ENCODE data around the gene TEAD1. TPM values are rescaled to one million over a fixed set of nuclear protein-coding genes. Genes with fewer than 3 reads are reported as not detected.

The TEAD1 gene
- polyA plus RNA-seq, 1 donor from 2014 or later = 12.2 TPM

DNA sequence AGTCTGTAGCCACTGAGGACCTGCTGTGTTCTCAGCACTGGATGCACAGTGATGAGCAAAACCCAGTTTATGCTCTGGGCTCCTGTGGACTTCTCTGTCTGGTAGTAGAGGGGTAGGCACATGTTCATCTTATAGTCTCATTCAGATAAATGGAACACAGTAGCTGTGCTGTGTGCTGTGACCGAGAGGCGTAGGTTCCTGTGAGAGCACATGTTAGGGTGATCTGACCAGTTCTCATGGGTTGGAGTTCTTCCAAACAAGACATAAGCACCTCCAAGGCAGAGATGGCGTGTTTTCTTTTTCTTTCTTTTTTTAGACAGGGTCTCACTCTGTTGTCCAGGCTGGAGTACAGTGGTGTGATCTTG lies 180.1 kb downstream of the TEAD1 start:
- TF ChIP-seq, protein P1, sequence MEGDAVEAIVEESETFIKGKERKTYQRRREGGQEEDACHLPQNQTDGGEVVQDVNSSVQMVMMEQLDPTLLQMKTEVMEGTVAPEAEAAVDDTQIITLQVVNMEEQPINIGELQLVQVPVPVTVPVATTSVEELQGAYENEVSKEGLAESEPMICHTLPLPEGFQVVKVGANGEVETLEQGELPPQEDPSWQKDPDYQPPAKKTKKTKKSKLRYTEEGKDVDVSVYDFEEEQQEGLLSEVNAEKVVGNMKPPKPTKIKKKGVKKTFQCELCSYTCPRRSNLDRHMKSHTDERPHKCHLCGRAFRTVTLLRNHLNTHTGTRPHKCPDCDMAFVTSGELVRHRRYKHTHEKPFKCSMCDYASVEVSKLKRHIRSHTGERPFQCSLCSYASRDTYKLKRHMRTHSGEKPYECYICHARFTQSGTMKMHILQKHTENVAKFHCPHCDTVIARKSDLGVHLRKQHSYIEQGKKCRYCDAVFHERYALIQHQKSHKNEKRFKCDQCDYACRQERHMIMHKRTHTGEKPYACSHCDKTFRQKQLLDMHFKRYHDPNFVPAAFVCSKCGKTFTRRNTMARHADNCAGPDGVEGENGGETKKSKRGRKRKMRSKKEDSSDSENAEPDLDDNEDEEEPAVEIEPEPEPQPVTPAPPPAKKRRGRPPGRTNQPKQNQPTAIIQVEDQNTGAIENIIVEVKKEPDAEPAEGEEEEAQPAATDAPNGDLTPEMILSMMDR (IDR thresholded peaks at IDR 0.05; ENCODE audit: poor library complexity, severe bottlenecking) = no peak
- no peak for TF ChIP-seq EZH2 (IDR thresholded peaks at IDR 0.05; ENCODE audit: borderline replicate concordance, insufficient read depth, low read length, poor library complexity, severe bottlenecking)
- TF ChIP-seq SMC3 (conservative IDR thresholded peaks at IDR 0.05; ENCODE audit: poor library complexity) = no peak
- no peak for TF ChIP-seq EP300 (conservative IDR thresholded peaks at IDR 0.05; ENCODE audit: poor library complexity, severe bottlenecking)
- no peak for TF ChIP-seq RAD21 (conservative IDR thresholded peaks at IDR 0.05)
- TF ChIP-seq TAF1 (IDR thresholded peaks at IDR 0.05; ENCODE audit: low read depth) = no peak
- TF ChIP-seq MXI1 (conservative IDR thresholded peaks at IDR 0.05; ENCODE audit: poor library complexity, severe bottlenecking) = no peak
- TF ChIP-seq, protein P2, sequence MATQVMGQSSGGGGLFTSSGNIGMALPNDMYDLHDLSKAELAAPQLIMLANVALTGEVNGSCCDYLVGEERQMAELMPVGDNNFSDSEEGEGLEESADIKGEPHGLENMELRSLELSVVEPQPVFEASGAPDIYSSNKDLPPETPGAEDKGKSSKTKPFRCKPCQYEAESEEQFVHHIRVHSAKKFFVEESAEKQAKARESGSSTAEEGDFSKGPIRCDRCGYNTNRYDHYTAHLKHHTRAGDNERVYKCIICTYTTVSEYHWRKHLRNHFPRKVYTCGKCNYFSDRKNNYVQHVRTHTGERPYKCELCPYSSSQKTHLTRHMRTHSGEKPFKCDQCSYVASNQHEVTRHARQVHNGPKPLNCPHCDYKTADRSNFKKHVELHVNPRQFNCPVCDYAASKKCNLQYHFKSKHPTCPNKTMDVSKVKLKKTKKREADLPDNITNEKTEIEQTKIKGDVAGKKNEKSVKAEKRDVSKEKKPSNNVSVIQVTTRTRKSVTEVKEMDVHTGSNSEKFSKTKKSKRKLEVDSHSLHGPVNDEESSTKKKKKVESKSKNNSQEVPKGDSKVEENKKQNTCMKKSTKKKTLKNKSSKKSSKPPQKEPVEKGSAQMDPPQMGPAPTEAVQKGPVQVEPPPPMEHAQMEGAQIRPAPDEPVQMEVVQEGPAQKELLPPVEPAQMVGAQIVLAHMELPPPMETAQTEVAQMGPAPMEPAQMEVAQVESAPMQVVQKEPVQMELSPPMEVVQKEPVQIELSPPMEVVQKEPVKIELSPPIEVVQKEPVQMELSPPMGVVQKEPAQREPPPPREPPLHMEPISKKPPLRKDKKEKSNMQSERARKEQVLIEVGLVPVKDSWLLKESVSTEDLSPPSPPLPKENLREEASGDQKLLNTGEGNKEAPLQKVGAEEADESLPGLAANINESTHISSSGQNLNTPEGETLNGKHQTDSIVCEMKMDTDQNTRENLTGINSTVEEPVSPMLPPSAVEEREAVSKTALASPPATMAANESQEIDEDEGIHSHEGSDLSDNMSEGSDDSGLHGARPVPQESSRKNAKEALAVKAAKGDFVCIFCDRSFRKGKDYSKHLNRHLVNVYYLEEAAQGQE (IDR thresholded peaks at IDR 0.05; ENCODE audit: borderline replicate concordance) = no peak
- no peak for TF ChIP-seq POLR2AphosphoS5 (IDR thresholded peaks at IDR 0.05)
- peaks cover 22% of the 10 kb centered on the region for H3K79me2 ChIP-seq (replicated peaks; ENCODE audit: insufficient read depth, low read length)
- H3K27ac ChIP-seq (ENCODE audit: low read length) = no peak overlapping the region
- no peaks in the 10 kb centered on the region for H3K9me2 ChIP-seq (ENCODE audit: insufficient read depth, low read length)
- no peaks in the 10 kb centered on the region for H3K27me3 ChIP-seq (ENCODE audit: insufficient read depth, low read depth, low read length)
- no peak overlapping the region for H3K9ac ChIP-seq (ENCODE audit: low read length)
- no peaks in the 10 kb centered on the region for H3K36me3 ChIP-seq (ENCODE audit: insufficient read depth, low read length)
- no peaks in the 10 kb centered on the region for H3K9me3 ChIP-seq (ENCODE audit: low read length)
- H2AFZ ChIP-seq (ENCODE audit: low read depth, low read length) = no peak overlapping the region
- H3K4me2 ChIP-seq (ENCODE audit: low read length) = no peak overlapping the region
- H4K20me1 ChIP-seq (ENCODE audit: insufficient read depth) = no peaks in the 10 kb centered on the region
- no peaks in the 10 kb centered on the region for H3F3A ChIP-seq (ENCODE audit: insufficient read depth, low read length, poor library complexity, severe bottlenecking)
- H3K4me3 ChIP-seq (ENCODE audit: low read length) = no peak overlapping the region

DNA sequence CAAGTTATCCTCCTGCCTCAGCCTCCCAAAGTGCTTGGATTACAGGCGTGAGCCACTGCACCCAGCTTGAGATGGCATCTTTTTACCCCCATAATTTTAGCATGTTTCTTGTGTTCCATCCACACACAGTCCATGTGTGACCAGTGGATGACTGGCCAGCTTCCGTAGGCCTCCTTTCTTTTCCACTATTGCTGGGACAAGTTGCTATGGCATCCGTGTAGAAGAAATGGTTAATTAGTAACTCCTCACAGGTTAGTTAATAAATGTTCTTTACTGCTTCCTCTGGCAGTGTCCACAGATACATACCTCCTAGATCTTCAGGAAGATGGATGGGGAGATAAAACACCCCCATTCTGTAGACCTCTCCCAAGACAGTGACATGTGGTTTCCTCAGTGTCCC lies 180.6 kb downstream of the TEAD1 start:
- Histone ChIP-seq H3F3A (ENCODE audit: insufficient read depth, low read length, poor library complexity, severe bottlenecking) (no peaks in the 10 kb centered on the region), H3K27me3 (ENCODE audit: insufficient read depth, low read depth, low read length) (no peaks in the 10 kb centered on the region), H3K79me2 (replicated peaks; ENCODE audit: insufficient read depth, low read length) (peaks cover 18% of the 10 kb centered on the region), H3K4me2 (ENCODE audit: low read length) (no peak overlapping the region), H3K36me3 (ENCODE audit: insufficient read depth, low read length) (no peaks in the 10 kb centered on the region), H3K9me3 (ENCODE audit: low read length) (no peaks in the 10 kb centered on the region), H3K9me2 (ENCODE audit: insufficient read depth, low read length) (no peaks in the 10 kb centered on the region), H2AFZ (ENCODE audit: low read depth, low read length) (no peak overlapping the region), H3K4me3 (ENCODE audit: low read length) (no peak overlapping the region), H3K9ac (ENCODE audit: low read length) (no peak overlapping the region), H4K20me1 (ENCODE audit: insufficient read depth) (no peaks in the 10 kb centered on the region), H3K27ac (ENCODE audit: low read length) (no peak overlapping the region)
- TF ChIP-seq RAD21 (conservative IDR thresholded peaks at IDR 0.05) (no peak), EP300 (conservative IDR thresholded peaks at IDR 0.05; ENCODE audit: poor library complexity, severe bottlenecking) (no peak), MXI1 (conservative IDR thresholded peaks at IDR 0.05; ENCODE audit: poor library complexity, severe bottlenecking) (no peak), EZH2 (IDR thresholded peaks at IDR 0.05; ENCODE audit: borderline replicate concordance, insufficient read depth, low read length, poor library complexity, severe bottlenecking) (no peak), SMC3 (conservative IDR thresholded peaks at IDR 0.05; ENCODE audit: poor library complexity) (no peak), TAF1 (IDR thresholded peaks at IDR 0.05; ENCODE audit: low read depth) (no peak), POLR2AphosphoS5 (IDR thresholded peaks at IDR 0.05) (no peak)
- TF ChIP-seq, protein P1 (IDR thresholded peaks at IDR 0.05; ENCODE audit: poor library complexity, severe bottlenecking) = no peak
- TF ChIP-seq, protein P2 (IDR thresholded peaks at IDR 0.05; ENCODE audit: borderline replicate concordance) = no peak

Measured in neural cell (in vitro differentiated cells).